Measurements from ENCODE around the gene PRKCD. TPM values are rescaled to one million over a fixed set of nuclear protein-coding genes. Genes with fewer than 3 reads are reported as not detected.

The PRKCD gene
- total RNA-seq, 1 donor, result 2.2 TPM

GRCh38 chr3:53129344-53129743 lies 31.7 kb upstream of the PRKCD start:
- DNase-seq (ENCODE audit: insufficient read length, low spot score, missing footprints), result no peak
- H3K4me2 ChIP-seq (ENCODE audit: insufficient read depth, low read length), result peak overlapping the region; percentile 97
- no peak for TF ChIP-seq CTCF (IDR thresholded peaks at IDR 0.05; ENCODE audit: extremely low read depth, low read depth, low read length)
- peak overlapping the region; percentile 94 for H3K27ac ChIP-seq (ENCODE audit: low read depth, low read length)
- no peaks in the 10 kb centered on the region for H3K27me3 ChIP-seq (ENCODE audit: insufficient read depth, low read length)
- no peaks in the 10 kb centered on the region for H4K20me1 ChIP-seq (ENCODE audit: insufficient read depth, low read length)
- H3K79me2 ChIP-seq (ENCODE audit: insufficient read depth, low read length), result peaks cover 29% of the 10 kb centered on the region
- H3K36me3 ChIP-seq (ENCODE audit: insufficient read depth, low read length), result peaks cover 15% of the 10 kb centered on the region
- peaks cover 24% of the 10 kb centered on the region for H3K4me1 ChIP-seq (ENCODE audit: insufficient read depth, low read length)
- peak overlapping the region; percentile 90 for H3K4me3 ChIP-seq (ENCODE audit: insufficient read depth, low read length)
- no peak overlapping the region for H2AFZ ChIP-seq (ENCODE audit: low read length)
- no peaks in the 10 kb centered on the region for H3K9me3 ChIP-seq (ENCODE audit: low read depth, low read length)

DNA sequence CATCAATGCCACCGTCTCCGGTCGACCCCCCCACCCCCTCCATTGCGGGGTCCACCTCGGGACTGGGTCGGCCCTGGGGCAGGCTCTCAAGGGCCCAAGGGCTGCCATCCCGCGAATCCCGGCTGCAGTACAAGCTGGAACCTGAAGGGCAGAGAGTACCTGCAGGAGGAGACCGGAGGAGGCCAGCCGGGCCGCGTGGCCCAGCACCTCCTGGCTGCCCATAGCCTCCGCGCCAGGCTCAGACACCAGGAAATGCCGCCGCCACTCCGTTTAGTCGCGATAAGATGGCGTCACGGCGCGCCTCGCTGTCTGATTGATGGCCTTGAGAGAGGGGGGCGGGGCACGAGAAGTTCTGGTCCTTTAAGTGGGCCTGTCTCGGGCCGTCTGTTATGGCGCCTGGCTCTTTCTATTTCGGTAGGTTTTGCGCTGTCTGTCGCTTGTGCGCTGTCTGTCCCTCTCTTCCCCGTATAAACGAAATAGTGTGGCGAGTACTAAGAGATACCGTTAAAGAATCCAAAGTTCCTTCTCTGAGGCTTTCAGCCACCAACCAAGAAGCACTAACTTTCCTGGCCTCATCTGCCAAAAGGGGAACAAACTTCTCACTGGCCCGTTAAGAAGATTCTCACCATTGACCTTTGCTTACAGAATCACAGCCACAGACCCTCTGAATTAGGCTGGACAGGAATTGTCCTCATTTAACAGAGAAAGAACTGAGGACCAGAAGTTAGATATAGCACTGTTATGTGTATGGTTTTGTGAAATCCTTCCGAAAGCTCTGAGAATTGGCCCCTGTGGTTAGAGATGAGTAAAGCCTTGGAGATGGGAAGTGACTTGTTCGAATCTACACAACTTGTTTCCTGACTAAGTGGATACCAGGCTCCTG lies 30.6 kb upstream of the PRKCD start, which contains the start of gene RFT1:
Gene RFT1 (minus strand): TSS at position 257 of the 883 bp plus-strand sequence. CDS start 35 bp downstream, at position 222.
- Histone ChIP-seq H3K9me3 (ENCODE audit: low read depth, low read length) (no peaks in the 10 kb centered on the region), H3K27ac (ENCODE audit: low read depth, low read length) (peak within 1 kb of the TSS; percentile 94), H2AFZ (ENCODE audit: low read length) (peak within 1 kb of the TSS; percentile 95), H3K79me2 (ENCODE audit: insufficient read depth, low read length) (peaks cover 29% of the 10 kb centered on the region), H3K36me3 (ENCODE audit: insufficient read depth, low read length) (peaks cover 6% of the 10 kb centered on the region), H3K27me3 (ENCODE audit: insufficient read depth, low read length) (no peaks in the 10 kb centered on the region), H3K4me1 (ENCODE audit: insufficient read depth, low read length) (peaks cover 24% of the 10 kb centered on the region), H4K20me1 (ENCODE audit: insufficient read depth, low read length) (no peaks in the 10 kb centered on the region), H3K4me2 (ENCODE audit: insufficient read depth, low read length) (peak within 1 kb of the TSS; percentile 97), H3K4me3 (ENCODE audit: insufficient read depth, low read length) (peak within 1 kb of the TSS; percentile 90)
- peak; percentile 93 for DNase-seq (ENCODE audit: insufficient read length, low spot score, missing footprints)
- no peak for TF ChIP-seq CTCF (IDR thresholded peaks at IDR 0.05; ENCODE audit: extremely low read depth, low read depth, low read length)

DNA sequence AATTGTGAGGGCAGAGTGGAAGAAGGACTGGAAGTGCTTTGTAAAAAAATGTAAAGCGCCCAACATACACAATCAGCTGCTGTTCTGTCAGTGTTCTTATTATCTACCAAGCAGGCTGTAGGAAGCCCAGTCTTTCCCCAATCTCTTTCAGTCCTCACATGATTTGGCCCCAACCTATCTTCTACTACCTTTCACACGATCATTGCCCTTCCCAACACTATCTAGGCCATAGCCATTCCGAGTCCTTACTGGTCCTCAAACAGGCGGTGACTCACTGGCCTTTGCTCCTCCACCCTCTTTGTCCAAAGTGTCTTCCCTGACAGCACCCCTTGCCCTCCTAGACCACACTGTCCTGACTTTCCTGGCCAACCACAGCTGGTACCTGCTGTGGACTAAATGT lies 29.9 kb upstream of the PRKCD start:
- peak overlapping the region; percentile 90 for H3K4me3 ChIP-seq (ENCODE audit: insufficient read depth, low read length)

More for the DNA sequence above, 29.9 kb upstream of the PRKCD start:
- no peak for TF ChIP-seq CTCF (IDR thresholded peaks at IDR 0.05; ENCODE audit: extremely low read depth, low read depth, low read length)
- no peak for DNase-seq (ENCODE audit: insufficient read length, low spot score, missing footprints)
- no peaks in the 10 kb centered on the region for H3K9me3 ChIP-seq (ENCODE audit: low read depth, low read length)
- peak overlapping the region; percentile 95 for H2AFZ ChIP-seq (ENCODE audit: low read length)
- peaks cover 29% of the 10 kb centered on the region for H3K79me2 ChIP-seq (ENCODE audit: insufficient read depth, low read length)
- H3K27me3 ChIP-seq (ENCODE audit: insufficient read depth, low read length), result no peaks in the 10 kb centered on the region
- H4K20me1 ChIP-seq (ENCODE audit: insufficient read depth, low read length), result no peaks in the 10 kb centered on the region
- peak overlapping the region; percentile 97 for H3K4me2 ChIP-seq (ENCODE audit: insufficient read depth, low read length)
- peak overlapping the region; percentile 94 for H3K27ac ChIP-seq (ENCODE audit: low read depth, low read length)
- peaks cover 24% of the 10 kb centered on the region for H3K4me1 ChIP-seq (ENCODE audit: insufficient read depth, low read length)
- no peaks in the 10 kb centered on the region for H3K36me3 ChIP-seq (ENCODE audit: insufficient read depth, low read length)
